Measurements from ENCODE around the gene VGLL1. TPM values are rescaled to one million over a fixed set of nuclear protein-coding genes. Genes with fewer than 3 reads are reported as not detected.

VGLL1 gene
- polyA plus RNA-seq, 2 donors = 0.76 to 1.3 TPM

DNA sequence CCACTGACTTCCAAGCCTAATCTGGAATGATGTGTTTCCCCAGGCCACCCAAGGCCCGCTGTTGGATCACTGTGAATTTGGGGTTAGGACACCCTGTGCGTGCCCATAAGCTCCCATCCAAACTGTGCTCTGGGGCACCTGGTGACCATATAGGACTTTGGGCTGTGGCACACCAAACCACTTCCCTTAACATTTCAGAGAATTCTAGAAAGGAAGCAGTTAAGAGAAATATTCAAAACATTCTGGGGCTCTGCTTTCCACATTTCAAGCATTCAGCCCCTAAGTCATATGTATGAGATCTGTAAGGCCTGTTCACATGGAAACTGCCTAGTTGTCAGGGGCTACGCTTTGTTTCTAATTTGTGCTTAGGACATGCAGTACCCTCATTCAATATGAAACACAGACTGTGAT, 14.4 kb downstream of the VGLL1 start:
- no peaks in the 10 kb centered on the region for H3K9me3 ChIP-seq (ENCODE audit: control insufficient read depth in 2 of 2, insufficient read depth in 1 of 2, low read depth in 1 of 2, low read length in 1 of 2)
- H3K36me3 ChIP-seq (ENCODE audit: control insufficient read depth in 2 of 2, insufficient read depth in 2 of 2, low read length in 1 of 2) = no peaks in the 10 kb centered on the region
- no peaks in the 10 kb centered on the region for H3K27me3 ChIP-seq (ENCODE audit: control insufficient read depth in 1 of 2, insufficient read depth in 2 of 2, low read length in 2 of 2)
- no peaks in the 10 kb centered on the region for H3K4me1 ChIP-seq (ENCODE audit: control insufficient read depth in 2 of 2, insufficient read depth in 2 of 2, low read length in 1 of 2)
- whole genome bisulfite sequencing, 2 donors = 79 to 83% methylated on average over 3 of the region's 3 CpGs
- H3K27ac ChIP-seq (ENCODE audit: low read depth in 2 of 2, low read length in 1 of 2) = no peak overlapping the region
- H3K4me3 ChIP-seq (ENCODE audit: low read depth in 1 of 2, low read length in 2 of 2) = no peak overlapping the region

DNA sequence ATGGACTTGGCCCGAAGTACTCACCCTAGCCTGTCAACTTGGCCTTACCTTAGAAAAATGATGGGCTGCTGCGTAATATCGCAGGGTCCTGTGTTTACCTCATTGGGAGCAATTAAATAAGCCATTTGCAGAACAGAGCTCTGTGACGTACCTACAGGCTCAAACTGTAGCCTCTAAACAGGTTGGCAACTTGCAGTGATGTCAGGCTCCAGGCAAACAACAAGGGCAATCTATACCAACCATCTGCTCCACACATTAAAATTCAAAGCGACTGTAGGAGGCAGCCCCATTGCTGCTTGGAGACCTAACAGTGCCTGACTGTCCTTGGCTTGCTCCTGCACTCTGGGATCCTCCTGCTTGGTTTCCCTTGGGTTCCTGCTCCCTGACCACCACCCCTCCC, 17.2 kb downstream of the VGLL1 start:
- 84 to 88% methylated on average over 5 of the region's 5 CpGs for whole genome bisulfite sequencing, 2 donors
- no peak overlapping the region for H3K27ac ChIP-seq (ENCODE audit: low read depth in 2 of 2, low read length in 1 of 2)
- H3K36me3 ChIP-seq (ENCODE audit: control insufficient read depth in 2 of 2, insufficient read depth in 2 of 2, low read length in 1 of 2) = no peaks in the 10 kb centered on the region
- no peaks in the 10 kb centered on the region for H3K4me1 ChIP-seq (ENCODE audit: control insufficient read depth in 2 of 2, insufficient read depth in 2 of 2, low read length in 1 of 2)
- no peaks in the 10 kb centered on the region for H3K9me3 ChIP-seq (ENCODE audit: control insufficient read depth in 2 of 2, insufficient read depth in 1 of 2, low read depth in 1 of 2, low read length in 1 of 2)
- H3K4me3 ChIP-seq (ENCODE audit: low read depth in 1 of 2, low read length in 2 of 2) = no peak overlapping the region
- peaks cover 0 to 5% of the 10 kb centered on the region in 2 donors for H3K27me3 ChIP-seq (ENCODE audit: control insufficient read depth in 1 of 2, insufficient read depth in 2 of 2, low read length in 2 of 2)

DNA sequence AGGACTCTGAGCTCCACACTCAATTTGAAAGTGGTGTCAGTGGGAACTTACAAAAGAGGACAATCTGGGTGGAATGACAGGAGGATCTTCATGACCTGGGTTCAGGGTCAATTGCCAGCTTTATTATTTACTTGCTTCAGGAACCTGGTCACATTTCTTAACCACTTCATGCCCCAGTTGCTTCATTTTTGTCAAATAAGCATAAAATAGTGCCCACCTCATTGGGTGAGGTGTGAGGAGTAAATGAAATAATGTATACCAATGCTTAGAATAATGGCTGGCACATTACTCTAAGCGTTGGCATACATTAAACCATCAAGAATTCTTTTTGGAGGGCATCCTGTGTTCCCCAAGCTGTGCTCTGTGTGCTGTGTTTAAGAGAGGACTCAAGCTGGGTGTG, 19.4 kb downstream of the VGLL1 start:
- no peaks in the 10 kb centered on the region for H3K4me1 ChIP-seq (ENCODE audit: control insufficient read depth in 2 of 2, insufficient read depth in 2 of 2, low read length in 1 of 2)
- H3K9me3 ChIP-seq (ENCODE audit: control insufficient read depth in 2 of 2, insufficient read depth in 1 of 2, low read depth in 1 of 2, low read length in 1 of 2) = no peaks in the 10 kb centered on the region
- no peak overlapping the region for H3K4me3 ChIP-seq (ENCODE audit: low read depth in 1 of 2, low read length in 2 of 2)
- no peak overlapping the region for H3K27ac ChIP-seq (ENCODE audit: low read depth in 2 of 2, low read length in 1 of 2)
- no peaks in the 10 kb centered on the region for H3K36me3 ChIP-seq (ENCODE audit: control insufficient read depth in 2 of 2, insufficient read depth in 2 of 2, low read length in 1 of 2)
- H3K27me3 ChIP-seq (ENCODE audit: control insufficient read depth in 1 of 2, insufficient read depth in 2 of 2, low read length in 2 of 2) = peaks cover 0 to 7% of the 10 kb centered on the region in 2 donors
- 60 to 91% methylated on average over 1 of the region's 1 CpG for WGBS, 2 donors

DNA sequence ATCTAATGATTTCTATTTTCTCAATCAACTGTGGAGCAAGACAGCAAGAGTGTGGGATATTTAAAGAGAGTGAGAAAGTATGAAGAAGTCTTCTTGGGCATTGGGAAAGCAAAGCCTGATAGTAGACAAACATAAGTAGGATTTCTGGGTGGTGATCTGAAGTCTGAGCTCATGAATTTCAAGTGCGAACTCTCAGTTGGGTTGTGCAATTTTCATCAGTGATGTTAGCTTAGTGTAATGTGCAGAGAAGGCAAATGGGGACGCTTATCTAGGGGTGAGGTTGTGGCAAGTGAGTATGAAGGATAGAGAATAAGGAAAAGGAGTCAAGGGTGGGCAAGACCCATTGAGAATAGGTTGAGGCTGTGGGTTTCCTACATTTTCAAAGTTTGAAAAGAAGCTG, 23.7 kb downstream of the VGLL1 start:
- Histone ChIP-seq H3K4me3 (ENCODE audit: low read depth in 1 of 2, low read length in 2 of 2) (no peak overlapping the region), H3K36me3 (ENCODE audit: control insufficient read depth in 2 of 2, insufficient read depth in 2 of 2, low read length in 1 of 2) (no peaks in the 10 kb centered on the region), H3K4me1 (ENCODE audit: control insufficient read depth in 2 of 2, insufficient read depth in 2 of 2, low read length in 1 of 2) (no peaks in the 10 kb centered on the region), H3K27me3 (ENCODE audit: control insufficient read depth in 1 of 2, insufficient read depth in 2 of 2, low read length in 2 of 2) (peaks cover 0 to 7% of the 10 kb centered on the region in 2 donors), H3K9me3 (ENCODE audit: control insufficient read depth in 2 of 2, insufficient read depth in 1 of 2, low read depth in 1 of 2, low read length in 1 of 2) (no peaks in the 10 kb centered on the region), H3K27ac (ENCODE audit: low read depth in 2 of 2, low read length in 1 of 2) (no peak overlapping the region)
- 68 to 90% methylated on average over 2 of the region's 2 CpGs for WGBS, 2 donors

DNA sequence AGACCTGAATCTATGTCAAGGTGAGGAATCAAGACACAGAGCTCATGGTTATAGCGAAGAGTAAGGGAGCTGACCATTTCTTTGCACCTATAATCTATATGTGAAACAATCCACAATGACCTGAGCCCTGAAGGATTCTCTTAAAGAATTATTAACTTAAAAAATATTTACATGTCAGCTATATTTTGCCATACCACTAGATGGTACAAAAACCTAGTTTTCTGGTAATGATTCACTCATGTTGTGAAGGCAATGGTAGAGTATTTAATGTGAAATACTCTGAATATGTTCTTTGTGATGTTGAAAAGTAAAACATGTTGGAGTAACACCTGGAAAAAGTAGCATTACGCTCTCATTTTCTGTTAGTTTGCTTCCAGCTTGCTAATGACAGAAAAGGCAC, 40.0 kb downstream of the VGLL1 start:
- peaks cover 0 to 6% of the 10 kb centered on the region in 2 donors for H3K27me3 ChIP-seq (ENCODE audit: control insufficient read depth in 1 of 2, insufficient read depth in 2 of 2, low read length in 2 of 2)
- H3K9me3 ChIP-seq (ENCODE audit: control insufficient read depth in 2 of 2, insufficient read depth in 1 of 2, low read depth in 1 of 2, low read length in 1 of 2) = no peaks in the 10 kb centered on the region
- WGBS, 2 donors = 63 to 84% methylated on average over 2 of the region's 2 CpGs
- no peak overlapping the region for H3K27ac ChIP-seq (ENCODE audit: low read depth in 2 of 2, low read length in 1 of 2)
- no peaks in the 10 kb centered on the region for H3K36me3 ChIP-seq (ENCODE audit: control insufficient read depth in 2 of 2, insufficient read depth in 2 of 2, low read length in 1 of 2)
- H3K4me3 ChIP-seq (ENCODE audit: low read depth in 1 of 2, low read length in 2 of 2) = no peak overlapping the region
- H3K4me1 ChIP-seq (ENCODE audit: control insufficient read depth in 2 of 2, insufficient read depth in 2 of 2, low read length in 1 of 2) = no peaks in the 10 kb centered on the region

DNA sequence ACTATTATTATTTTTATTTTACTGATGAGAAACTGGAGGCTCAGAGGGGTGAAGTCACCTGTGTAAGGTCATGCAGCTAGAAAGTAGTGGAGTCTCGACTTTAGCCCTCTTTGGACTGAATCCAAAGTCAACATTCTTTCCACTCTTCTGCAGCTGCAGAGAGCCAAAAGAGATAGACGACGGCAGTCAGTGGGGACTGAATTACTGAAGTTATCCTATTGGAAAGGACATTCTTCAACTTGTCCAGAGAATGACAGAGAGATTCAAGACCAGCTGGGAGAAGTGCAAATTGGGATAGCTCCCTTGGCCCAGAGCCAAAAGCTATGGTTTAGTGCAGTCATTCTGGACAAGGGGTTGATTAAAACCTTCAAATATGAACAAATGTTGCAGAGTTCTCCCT, 42.5 kb downstream of the VGLL1 start:
- 17 to 25% methylated on average over 3 of the region's 3 CpGs for WGBS, 2 donors
- Histone ChIP-seq H3K4me1 (ENCODE audit: control insufficient read depth in 2 of 2, insufficient read depth in 2 of 2, low read length in 1 of 2) (no peaks in the 10 kb centered on the region), H3K27me3 (ENCODE audit: control insufficient read depth in 1 of 2, insufficient read depth in 2 of 2, low read length in 2 of 2) (peaks cover 0 to 6% of the 10 kb centered on the region in 2 donors), H3K27ac (ENCODE audit: low read depth in 2 of 2, low read length in 1 of 2) (no peak overlapping the region), H3K4me3 (ENCODE audit: low read depth in 1 of 2, low read length in 2 of 2) (no peak overlapping the region), H3K36me3 (ENCODE audit: control insufficient read depth in 2 of 2, insufficient read depth in 2 of 2, low read length in 1 of 2) (no peaks in the 10 kb centered on the region), H3K9me3 (ENCODE audit: control insufficient read depth in 2 of 2, insufficient read depth in 1 of 2, low read depth in 1 of 2, low read length in 1 of 2) (no peaks in the 10 kb centered on the region)

DNA sequence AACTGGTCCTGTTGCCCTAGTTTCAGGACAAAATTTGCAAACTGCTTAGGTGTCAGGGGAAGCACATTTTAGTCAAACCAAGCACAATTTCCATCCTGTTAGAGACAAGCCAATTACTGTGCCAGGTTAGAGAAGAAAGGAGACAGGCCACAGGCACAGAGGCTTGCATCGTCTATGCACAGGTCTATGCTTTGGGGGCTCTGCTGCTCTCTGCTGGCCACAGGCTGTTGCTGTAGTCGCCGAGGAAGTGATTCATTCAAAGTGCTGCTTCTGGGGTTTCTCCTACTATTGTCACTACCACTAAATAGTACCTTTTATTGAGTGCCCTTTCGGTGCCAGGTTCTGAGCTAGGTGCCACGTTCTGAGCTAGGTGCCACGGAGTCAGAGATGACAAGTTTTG, 45.5 kb downstream of the VGLL1 start:
- Histone ChIP-seq H3K4me1 (ENCODE audit: control insufficient read depth in 2 of 2, insufficient read depth in 2 of 2, low read length in 1 of 2) (no peaks in the 10 kb centered on the region), H3K27me3 (ENCODE audit: control insufficient read depth in 1 of 2, insufficient read depth in 2 of 2, low read length in 2 of 2) (peaks cover 0 to 4% of the 10 kb centered on the region in 2 donors), H3K9me3 (ENCODE audit: control insufficient read depth in 2 of 2, insufficient read depth in 1 of 2, low read depth in 1 of 2, low read length in 1 of 2) (no peaks in the 10 kb centered on the region), H3K4me3 (ENCODE audit: low read depth in 1 of 2, low read length in 2 of 2) (no peak overlapping the region), H3K36me3 (ENCODE audit: control insufficient read depth in 2 of 2, insufficient read depth in 2 of 2, low read length in 1 of 2) (no peaks in the 10 kb centered on the region), H3K27ac (ENCODE audit: low read depth in 2 of 2, low read length in 1 of 2) (no peak overlapping the region)
- 2 to 4% methylated on average over 6 of the region's 6 CpGs for WGBS, 2 donors

DNA sequence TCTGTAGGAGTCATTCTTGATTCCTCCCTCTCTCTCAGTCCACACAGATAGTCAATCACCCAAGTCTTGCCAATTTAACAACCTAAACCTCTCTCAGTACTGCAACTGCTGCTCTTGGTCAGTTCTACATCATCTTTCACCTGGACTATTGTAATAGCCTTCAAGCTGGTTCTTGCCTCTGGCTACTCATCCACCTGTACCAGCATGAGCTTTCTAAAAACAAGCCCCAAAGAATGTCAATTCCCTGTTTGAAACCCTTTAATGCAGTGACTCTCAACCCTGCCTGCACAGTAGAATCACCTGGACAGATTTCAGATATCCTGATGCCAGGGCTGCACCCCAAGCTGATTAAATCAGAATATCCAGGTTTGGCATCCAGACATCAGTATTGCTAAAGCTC, 48.3 kb downstream of the VGLL1 start:
- Histone ChIP-seq H3K27me3 (ENCODE audit: control insufficient read depth in 1 of 2, insufficient read depth in 2 of 2, low read length in 2 of 2) (peaks cover 0 to 5% of the 10 kb centered on the region in 2 donors), H3K36me3 (ENCODE audit: control insufficient read depth in 2 of 2, insufficient read depth in 2 of 2, low read length in 1 of 2) (no peaks in the 10 kb centered on the region), H3K4me1 (ENCODE audit: control insufficient read depth in 2 of 2, insufficient read depth in 2 of 2, low read length in 1 of 2) (no peaks in the 10 kb centered on the region)

DNA sequence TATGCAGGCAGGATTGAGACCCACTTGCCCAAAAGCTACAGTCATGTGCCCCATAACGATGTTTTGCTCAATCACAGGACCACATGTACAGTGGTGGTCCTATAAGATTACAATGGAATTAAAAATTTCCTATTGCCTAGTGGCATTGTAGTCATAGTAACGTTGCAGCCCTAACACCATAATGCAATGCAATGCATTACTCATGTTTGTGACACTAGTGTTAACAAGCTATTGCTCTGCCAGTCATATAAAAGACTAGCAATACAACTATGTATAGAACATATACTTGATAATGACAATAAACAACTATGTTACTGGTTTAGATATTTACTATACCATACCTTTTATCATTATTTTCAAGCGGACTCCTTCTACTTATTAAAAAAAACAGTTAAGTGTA, 50.6 kb downstream of the VGLL1 start:
- 51 to 60% methylated on average over 3 of the region's 3 CpGs for WGBS, 2 donors
- H3K4me1 ChIP-seq (ENCODE audit: control insufficient read depth in 2 of 2, insufficient read depth in 2 of 2, low read length in 1 of 2) = peaks cover 0 to 2% of the 10 kb centered on the region in 2 donors
- H3K4me3 ChIP-seq (ENCODE audit: low read depth in 1 of 2, low read length in 2 of 2) = no peak overlapping the region
- H3K27me3 ChIP-seq (ENCODE audit: control insufficient read depth in 1 of 2, insufficient read depth in 2 of 2, low read length in 2 of 2) = peaks cover 0 to 9% of the 10 kb centered on the region in 2 donors
- H3K27ac ChIP-seq (ENCODE audit: low read depth in 2 of 2, low read length in 1 of 2) = no peak overlapping the region
- no peaks in the 10 kb centered on the region for H3K9me3 ChIP-seq (ENCODE audit: control insufficient read depth in 2 of 2, insufficient read depth in 1 of 2, low read depth in 1 of 2, low read length in 1 of 2)
- H3K36me3 ChIP-seq (ENCODE audit: control insufficient read depth in 2 of 2, insufficient read depth in 2 of 2, low read length in 1 of 2) = no peaks in the 10 kb centered on the region

More for the DNA sequence above, 48.3 kb downstream of the VGLL1 start:
- no peaks in the 10 kb centered on the region for H3K9me3 ChIP-seq (ENCODE audit: control insufficient read depth in 2 of 2, insufficient read depth in 1 of 2, low read depth in 1 of 2, low read length in 1 of 2)
- H3K4me3 ChIP-seq (ENCODE audit: low read depth in 1 of 2, low read length in 2 of 2) = no peak overlapping the region
- H3K27ac ChIP-seq (ENCODE audit: low read depth in 2 of 2, low read length in 1 of 2) = no peak overlapping the region

DNA sequence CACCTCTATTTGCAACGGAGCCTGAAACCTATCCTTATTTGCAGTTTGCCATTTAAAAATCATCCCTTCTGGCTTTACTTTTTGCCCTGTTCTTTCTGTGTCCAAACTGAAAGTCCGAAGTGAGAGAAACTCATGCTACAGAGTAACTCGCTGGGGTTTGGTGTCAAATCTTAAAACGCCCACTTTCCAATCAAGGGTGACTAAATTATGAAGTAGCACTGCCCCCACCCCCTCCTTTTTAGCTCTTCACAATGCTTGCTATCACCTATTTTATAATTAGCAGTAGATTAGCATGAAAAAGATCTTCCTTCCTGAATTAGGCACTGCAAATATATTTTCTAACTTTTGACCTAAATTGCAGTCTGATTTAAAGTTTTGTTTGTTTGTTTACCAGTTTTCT, 52.5 kb downstream of the VGLL1 start:
- 59 to 68% methylated on average over 4 of the region's 4 CpGs for WGBS, 2 donors
- Histone ChIP-seq H3K4me1 (ENCODE audit: control insufficient read depth in 2 of 2, insufficient read depth in 2 of 2, low read length in 1 of 2) (peaks cover 0 to 2% of the 10 kb centered on the region in 2 donors), H3K9me3 (ENCODE audit: control insufficient read depth in 2 of 2, insufficient read depth in 1 of 2, low read depth in 1 of 2, low read length in 1 of 2) (no peaks in the 10 kb centered on the region), H3K27me3 (ENCODE audit: control insufficient read depth in 1 of 2, insufficient read depth in 2 of 2, low read length in 2 of 2) (peaks cover 0 to 5% of the 10 kb centered on the region in 2 donors), H3K27ac (ENCODE audit: low read depth in 2 of 2, low read length in 1 of 2) (no peak overlapping the region), H3K36me3 (ENCODE audit: control insufficient read depth in 2 of 2, insufficient read depth in 2 of 2, low read length in 1 of 2) (no peaks in the 10 kb centered on the region), H3K4me3 (ENCODE audit: low read depth in 1 of 2, low read length in 2 of 2) (no peak overlapping the region)
